ENCODE results near the gene VASH1. TPM values are rescaled to one million over a fixed set of nuclear protein-coding genes. Genes with fewer than 3 reads are reported as not detected.

The VASH1 gene
- polyA plus RNA-seq, 5 donors = 36.7 to 56.7 (median 51.9) TPM

- no peak for DNase-seq
Measured at GRCh38 chr14:76828339-76829012, 67.2 kb downstream of the VASH1 start.

- DNase-seq = no peak
Measured at GRCh38 chr14:76829013-76829365, 67.7 kb downstream of the VASH1 start.

- DNase-seq = no peak
Measured at GRCh38 chr14:76829650-76830421, 68.6 kb downstream of the VASH1 start.

GRCh38 chr14:76830556-76830955 is 69.3 kb downstream of the VASH1 start:
- no peak for DNase-seq

- no peak for DNase-seq
Measured at GRCh38 chr14:76832503-76832988, 71.3 kb downstream of the VASH1 start.

Other genes with a start within 250 kb of the VASH1 start
- 10 to 100 TPM; 32.7 to 49.7 (median 39.5) TPM for gene ANGEL1, start 51.4 kb downstream of the VASH1 start, polyA plus RNA-seq (ENCODE audit: insufficient read depth in 1 of 5, insufficient read length in 5 of 5, low replicate concordance in 1 of 5)
- gene LRRC74A, start 64.9 kb downstream of the VASH1 start, polyA plus RNA-seq (ENCODE audit: insufficient read depth in 1 of 5, insufficient read length in 5 of 5, low replicate concordance in 1 of 5) = under 1 TPM; 0.12 to 0.33 (median 0.22) TPM